Measurements from ENCODE around the gene SERPINB11. TPM values are rescaled to one million over a fixed set of nuclear protein-coding genes. Genes with fewer than 3 reads are reported as not detected.

The SERPINB11 gene
- total RNA-seq, 1 experiment from 2014 or later: not detected

DNA sequence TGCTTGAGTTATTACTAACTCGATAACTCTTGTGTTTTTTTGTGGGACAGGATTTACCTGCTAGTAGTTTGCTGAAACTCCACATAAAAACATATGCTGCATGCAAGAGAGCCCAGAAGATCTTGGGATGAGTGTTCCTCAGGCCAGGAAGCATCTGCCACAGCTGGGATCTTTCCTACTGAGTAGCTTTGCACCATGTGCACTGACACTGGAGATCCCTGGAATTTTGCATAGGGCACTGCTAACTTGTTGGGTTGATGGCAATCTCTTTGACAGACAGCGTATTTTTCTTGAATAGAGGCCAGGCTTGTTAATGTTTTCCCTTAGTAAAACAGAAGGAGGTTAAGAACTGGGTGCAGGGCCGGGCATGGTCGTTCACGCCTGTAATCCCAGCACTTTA is 808 bp upstream of the SERPINB11 start:
- Histone ChIP-seq H3K4me1 (ENCODE audit: control insufficient read depth, insufficient read depth, low read length) (no peaks in the 10 kb centered on the region), H3K27me3 (ENCODE audit: control insufficient read depth, insufficient read depth, low read length) (no peaks in the 10 kb centered on the region), H3K36me3 (ENCODE audit: control insufficient read depth, insufficient read depth, low read length) (no peaks in the 10 kb centered on the region), H3K9me3 (ENCODE audit: control insufficient read depth, insufficient read depth, low read depth, low read length) (no peaks in the 10 kb centered on the region), H3K4me3 (ENCODE audit: low read depth in 2 of 2, low read length in 2 of 2) (no peak overlapping the region), H3K27ac (ENCODE audit: low read length) (no peak overlapping the region)
- no peak for DNase-seq (ENCODE audit: low read depth, low spot score)
- intact Hi-C loops (cut with micrococcal nuclease; ENCODE audit: unreplicated experiment) (no loop called here), in situ Hi-C loops (cut with HindIII; ENCODE audit: low pct_unique_long_range_greater_than_20kb, low sequenced_read_pairs) (no loop called here)
- TF ChIP-seq, protein P1, sequence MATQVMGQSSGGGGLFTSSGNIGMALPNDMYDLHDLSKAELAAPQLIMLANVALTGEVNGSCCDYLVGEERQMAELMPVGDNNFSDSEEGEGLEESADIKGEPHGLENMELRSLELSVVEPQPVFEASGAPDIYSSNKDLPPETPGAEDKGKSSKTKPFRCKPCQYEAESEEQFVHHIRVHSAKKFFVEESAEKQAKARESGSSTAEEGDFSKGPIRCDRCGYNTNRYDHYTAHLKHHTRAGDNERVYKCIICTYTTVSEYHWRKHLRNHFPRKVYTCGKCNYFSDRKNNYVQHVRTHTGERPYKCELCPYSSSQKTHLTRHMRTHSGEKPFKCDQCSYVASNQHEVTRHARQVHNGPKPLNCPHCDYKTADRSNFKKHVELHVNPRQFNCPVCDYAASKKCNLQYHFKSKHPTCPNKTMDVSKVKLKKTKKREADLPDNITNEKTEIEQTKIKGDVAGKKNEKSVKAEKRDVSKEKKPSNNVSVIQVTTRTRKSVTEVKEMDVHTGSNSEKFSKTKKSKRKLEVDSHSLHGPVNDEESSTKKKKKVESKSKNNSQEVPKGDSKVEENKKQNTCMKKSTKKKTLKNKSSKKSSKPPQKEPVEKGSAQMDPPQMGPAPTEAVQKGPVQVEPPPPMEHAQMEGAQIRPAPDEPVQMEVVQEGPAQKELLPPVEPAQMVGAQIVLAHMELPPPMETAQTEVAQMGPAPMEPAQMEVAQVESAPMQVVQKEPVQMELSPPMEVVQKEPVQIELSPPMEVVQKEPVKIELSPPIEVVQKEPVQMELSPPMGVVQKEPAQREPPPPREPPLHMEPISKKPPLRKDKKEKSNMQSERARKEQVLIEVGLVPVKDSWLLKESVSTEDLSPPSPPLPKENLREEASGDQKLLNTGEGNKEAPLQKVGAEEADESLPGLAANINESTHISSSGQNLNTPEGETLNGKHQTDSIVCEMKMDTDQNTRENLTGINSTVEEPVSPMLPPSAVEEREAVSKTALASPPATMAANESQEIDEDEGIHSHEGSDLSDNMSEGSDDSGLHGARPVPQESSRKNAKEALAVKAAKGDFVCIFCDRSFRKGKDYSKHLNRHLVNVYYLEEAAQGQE (IDR thresholded peaks at IDR 0.05; ENCODE audit: insufficient read depth in 1 of 2, low read depth in 2 of 2, low read length in 1 of 2): no peak
- TF ChIP-seq POLR2AphosphoS5 (IDR thresholded peaks at IDR 0.05; ENCODE audit: low read depth, low read length): no peak
- TF ChIP-seq, protein P2, sequence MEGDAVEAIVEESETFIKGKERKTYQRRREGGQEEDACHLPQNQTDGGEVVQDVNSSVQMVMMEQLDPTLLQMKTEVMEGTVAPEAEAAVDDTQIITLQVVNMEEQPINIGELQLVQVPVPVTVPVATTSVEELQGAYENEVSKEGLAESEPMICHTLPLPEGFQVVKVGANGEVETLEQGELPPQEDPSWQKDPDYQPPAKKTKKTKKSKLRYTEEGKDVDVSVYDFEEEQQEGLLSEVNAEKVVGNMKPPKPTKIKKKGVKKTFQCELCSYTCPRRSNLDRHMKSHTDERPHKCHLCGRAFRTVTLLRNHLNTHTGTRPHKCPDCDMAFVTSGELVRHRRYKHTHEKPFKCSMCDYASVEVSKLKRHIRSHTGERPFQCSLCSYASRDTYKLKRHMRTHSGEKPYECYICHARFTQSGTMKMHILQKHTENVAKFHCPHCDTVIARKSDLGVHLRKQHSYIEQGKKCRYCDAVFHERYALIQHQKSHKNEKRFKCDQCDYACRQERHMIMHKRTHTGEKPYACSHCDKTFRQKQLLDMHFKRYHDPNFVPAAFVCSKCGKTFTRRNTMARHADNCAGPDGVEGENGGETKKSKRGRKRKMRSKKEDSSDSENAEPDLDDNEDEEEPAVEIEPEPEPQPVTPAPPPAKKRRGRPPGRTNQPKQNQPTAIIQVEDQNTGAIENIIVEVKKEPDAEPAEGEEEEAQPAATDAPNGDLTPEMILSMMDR (IDR thresholded peaks at IDR 0.05): no peak
- no peak for TF ChIP-seq SIN3A (IDR thresholded peaks at IDR 0.05; ENCODE audit: borderline replicate concordance, insufficient read depth, low read depth, low read length)
- TF ChIP-seq TCF7L2 (IDR thresholded peaks at IDR 0.05; ENCODE audit: low read depth, low read length): no peak
- ChIA-PET CTCF (no interaction called here), POLR2A (no interaction called here)
- no peak for ATAC-seq
- no TSS peak for BruUV-seq (replicated peaks)

DNA sequence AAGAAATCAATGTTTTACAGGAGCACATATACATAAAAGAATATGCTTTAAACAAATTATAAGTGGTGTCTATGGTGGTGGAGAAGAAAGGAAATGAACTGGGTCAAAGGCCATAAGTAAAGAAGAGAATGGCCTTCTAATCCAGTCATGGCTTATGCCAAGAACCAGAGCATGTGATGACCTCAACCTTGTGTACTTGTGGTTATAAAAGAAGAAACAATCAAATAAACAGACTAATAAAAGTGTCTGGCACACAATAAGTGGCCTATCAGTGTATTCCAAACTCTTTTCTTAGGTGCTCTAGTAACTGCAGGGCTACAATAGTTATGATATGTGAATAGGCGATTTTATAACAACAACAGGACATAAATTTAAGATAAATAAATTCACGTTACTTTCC is 2.6 kb downstream of the SERPINB11 start:
- no peaks in the 10 kb centered on the region for H3K9me3 ChIP-seq (ENCODE audit: control insufficient read depth, insufficient read depth, low read depth, low read length)
- H3K27me3 ChIP-seq (ENCODE audit: control insufficient read depth, insufficient read depth, low read length): no peaks in the 10 kb centered on the region
- ATAC-seq (no peak), DNase-seq (ENCODE audit: low read depth, low spot score) (no peak)
- no peak for TF ChIP-seq POLR2AphosphoS5 (IDR thresholded peaks at IDR 0.05; ENCODE audit: low read depth, low read length)
- TF ChIP-seq, protein P1 (IDR thresholded peaks at IDR 0.05; ENCODE audit: insufficient read depth in 1 of 2, low read depth in 2 of 2, low read length in 1 of 2): no peak
- TF ChIP-seq SIN3A (IDR thresholded peaks at IDR 0.05; ENCODE audit: borderline replicate concordance, insufficient read depth, low read depth, low read length): no peak
- no peak for TF ChIP-seq TCF7L2 (IDR thresholded peaks at IDR 0.05; ENCODE audit: low read depth, low read length)
- TF ChIP-seq, protein P2 (IDR thresholded peaks at IDR 0.05): no peak
- in situ Hi-C loops (cut with HindIII; ENCODE audit: low pct_unique_long_range_greater_than_20kb, low sequenced_read_pairs): no loop called here
- CTCF ChIA-PET: no interaction called here
- H3K4me1 ChIP-seq (ENCODE audit: control insufficient read depth, insufficient read depth, low read length): no peaks in the 10 kb centered on the region
- no peak overlapping the region for H3K27ac ChIP-seq (ENCODE audit: low read length)
- intact Hi-C loops (cut with micrococcal nuclease; ENCODE audit: unreplicated experiment): no loop called here
- no peaks in the 10 kb centered on the region for H3K36me3 ChIP-seq (ENCODE audit: control insufficient read depth, insufficient read depth, low read length)
- no TSS peak for BruUV-seq (replicated peaks)
- H3K4me3 ChIP-seq (ENCODE audit: low read depth in 2 of 2, low read length in 2 of 2): no peak overlapping the region
- POLR2A ChIA-PET: no interaction called here
